Stimulated activated CD4-positive, alpha-beta T cell treated with anti-CD3 and anti-CD28 coated beads, Interleukin-2, amount 100 ng/mL, for 48 hours (primary cell): Measurements from ENCODE around the gene MMUT.
A peak's percentile ranks its signal among the peaks of the same experiment; 100 is the strongest.
"Not testable (repeated sequence)": the region's sequence is repeated elsewhere in the genome, so short reads cannot be mapped to it uniquely, and the experiment has no call there.

Experiments
- DNase-seq, 2 donors: peaks; one replicate each; pipeline ENCODE4 v3.0.0-alpha.2; 2020

The MMUT gene

GRCh38 chr6:49462927-49463611 lies at the start of gene MMUT, which contains the start of gene CENPQ:
TSS of gene MMUT (minus strand) at chr6:49463253. CDS start at chr6:49459466, 3,787 bp downstream.
TSS of gene CENPQ (plus strand) at chr6:49463370. CDS start at chr6:49470177, 6,807 bp downstream.
- DNase-seq: peak; percentile 81 to 84

GRCh38 chr6:49509342-49509741 lies 46.3 kb upstream of the MMUT start:
- no peak for DNase-seq

- no peak for DNase-seq
Observed at GRCh38 chr6:49506569-49507111, 43.6 kb upstream of the MMUT start.

- DNase-seq: no peak
Observed at GRCh38 chr6:49504666-49505065, 41.6 kb upstream of the MMUT start.

- DNase-seq: no peak
Observed at GRCh38 chr6:49499623-49500022, 36.6 kb upstream of the MMUT start, which contains the start of gene GLYATL3. TSS of gene GLYATL3 (plus strand) at chr6:49499923. CDS start at chr6:49511991, 12,068 bp downstream.

- no peak for DNase-seq
Observed at GRCh38 chr6:49499126-49499525, 36.1 kb upstream of the MMUT start.

GRCh38 chr6:49497304-49497703 lies 34.3 kb upstream of the MMUT start:
- DNase-seq: no peak

- no peak for DNase-seq
Observed at GRCh38 chr6:49490633-49491032, 27.6 kb upstream of the MMUT start.

GRCh38 chr6:49483380-49483779 lies 20.3 kb upstream of the MMUT start:
- not testable (repeated sequence) for DNase-seq

- DNase-seq: not testable (repeated sequence)
Observed at GRCh38 chr6:49481846-49482245, 18.8 kb upstream of the MMUT start.

- DNase-seq: no peak
Observed at GRCh38 chr6:49479308-49479970, 16.4 kb upstream of the MMUT start.

GRCh38 chr6:49476564-49476963 lies 13.5 kb upstream of the MMUT start:
- not testable (repeated sequence) for DNase-seq

GRCh38 chr6:49468042-49468441 lies 5.0 kb upstream of the MMUT start:
- DNase-seq: no peak

GRCh38 chr6:49464691-49465090 lies 1.6 kb upstream of the MMUT start:
- no peak for DNase-seq

GRCh38 chr6:49463612-49463967 lies 537 bp upstream of the MMUT start:
- no peak for DNase-seq

- no peak for DNase-seq
Observed at GRCh38 chr6:49462599-49462926, 490 bp downstream of the MMUT start.

- DNase-seq: no peak
Observed at GRCh38 chr6:49462071-49462470, 982 bp downstream of the MMUT start.

- DNase-seq: no peak
Observed at GRCh38 chr6:49457771-49458170, 5.3 kb downstream of the MMUT start.

GRCh38 chr6:49454787-49455709 lies 8.0 kb downstream of the MMUT start:
- DNase-seq: no peak

- no peak for DNase-seq
Observed at GRCh38 chr6:49453221-49453620, 9.8 kb downstream of the MMUT start.

- no peak for DNase-seq
Observed at GRCh38 chr6:49430866-49431265, 32.2 kb downstream of the MMUT start.

- no peak for DNase-seq
Observed at GRCh38 chr6:49430187-49430586, 32.9 kb downstream of the MMUT start.

GRCh38 chr6:49423817-49424216 lies 39.2 kb downstream of the MMUT start:
- no peak for DNase-seq
